Fibroblast of villous mesenchyme (primary cell): ENCODE results near the gene ZNF32. TPM values are rescaled to one million over a fixed set of nuclear protein-coding genes. Genes with fewer than 3 reads are reported as not detected.

Source experiments
- DNase-seq: peaks from one replicate; pipeline ENCODE4 v3.0.0-alpha.2; 2010; ENCODE audit warnings: low read depth
- H3K4me3 ChIP-seq: 2 replicates; pipeline ENCODE4 v1.5.1; 2011; ENCODE audit warnings: low read depth, mild to moderate bottlenecking, low read length
- CTCF ChIP-seq: IDR thresholded peaks from 2 replicates; pipeline ENCODE4 v1.5.1; 2012; ENCODE audit warnings: low read depth, mild to moderate bottlenecking, low read length; ENCODE audit not compliant: insufficient read depth
- total RNA-seq: library from RNA; depleted of rRNA; stranded (reverse); fragments of >200 nt; gene quantifications from 2 replicates; pipeline ENCODE4 v1.2.3, GENCODE V29; 2012

Gene ZNF32
- total RNA-seq, 1 donor = 30.7 TPM

- TF ChIP-seq CTCF = no peak
- H3K4me3 ChIP-seq = peak overlapping the region; percentile 45
- peak; percentile 62 for DNase-seq
These were observed 53.6 kb downstream of the ZNF32 start for GRCh38 chr10:43594944-43595589.

Other genes with a start within 250 kb of the ZNF32 start
- 152 and 203 TPM in 2 replicates for gene HNRNPF, start 239.7 kb downstream of the ZNF32 start, total RNA-seq
- gene ZNF487, start 211.8 kb downstream of the ZNF32 start, total RNA-seq = 2.6 TPM in 2 replicates
- 4.2 and 6.5 TPM in 2 replicates for gene ZNF239, start 74.3 kb downstream of the ZNF32 start, total RNA-seq
- 1.6 and 3.5 TPM in 2 replicates for gene ZNF485, start 42.4 kb downstream of the ZNF32 start, total RNA-seq